Mucosa of stomach (tissue), 1 donor: Measurements from ENCODE around the gene OR13C5.

Source experiments
- H3K27me3 ChIP-seq: one replicate; pipeline ENCODE4 v1.7.0; 2013; ENCODE audit warnings: mild to moderate bottlenecking, low read length; ENCODE audit not compliant: control insufficient read depth, insufficient read depth
- H3K36me3 ChIP-seq: one replicate; pipeline ENCODE4 v1.7.0; 2013; ENCODE audit warnings: low read length; ENCODE audit not compliant: control insufficient read depth, insufficient read depth
- H3K4me1 ChIP-seq: one replicate; pipeline ENCODE4 v1.7.0; 2013; ENCODE audit warnings: mild to moderate bottlenecking, low read length; ENCODE audit not compliant: control insufficient read depth, insufficient read depth
- H3K4me3 ChIP-seq: one replicate; pipeline ENCODE4 v1.7.0; 2013; ENCODE audit warnings: low read length
- H3K9ac ChIP-seq: one replicate; pipeline ENCODE4 v1.7.0; 2013; ENCODE audit warnings: mild to moderate bottlenecking, low read length, moderate library complexity
- H3K9me3 ChIP-seq: one replicate; pipeline ENCODE4 v1.7.0; 2013; ENCODE audit warnings: mild to moderate bottlenecking, low read length, moderate library complexity; ENCODE audit not compliant: control insufficient read depth
- donor health status: Pancreatic carcinoma.

Gene OR13C5

GRCh38 chr9:104586496-104587180, 12.6 kb downstream of the OR13C5 start:
- Histone ChIP-seq H3K4me3 (no peak overlapping the region), H3K9ac (no peak overlapping the region), H3K36me3 (no peaks in the 10 kb centered on the region), H3K27me3 (no peaks in the 10 kb centered on the region), H3K9me3 (no peaks in the 10 kb centered on the region), H3K4me1 (no peaks in the 10 kb centered on the region)

GRCh38 chr9:104580562-104580961, 18.7 kb downstream of the OR13C5 start:
- H3K9me3 ChIP-seq = no peaks in the 10 kb centered on the region
- H3K4me3 ChIP-seq = no peak overlapping the region
- H3K36me3 ChIP-seq = no peaks in the 10 kb centered on the region
- no peaks in the 10 kb centered on the region for H3K4me1 ChIP-seq
- no peak overlapping the region for H3K9ac ChIP-seq
- H3K27me3 ChIP-seq = no peaks in the 10 kb centered on the region

GRCh38 chr9:104577263-104577662, 21.9 kb downstream of the OR13C5 start:
- Histone ChIP-seq H3K4me1 (no peaks in the 10 kb centered on the region), H3K36me3 (no peaks in the 10 kb centered on the region), H3K4me3 (no peak overlapping the region), H3K27me3 (no peaks in the 10 kb centered on the region), H3K9me3 (no peaks in the 10 kb centered on the region), H3K9ac (no peak overlapping the region)

GRCh38 chr9:104575456-104575855, 23.8 kb downstream of the OR13C5 start:
- no peaks in the 10 kb centered on the region for H3K9me3 ChIP-seq
- no peaks in the 10 kb centered on the region for H3K27me3 ChIP-seq
- no peak overlapping the region for H3K9ac ChIP-seq
- H3K36me3 ChIP-seq = no peaks in the 10 kb centered on the region
- no peaks in the 10 kb centered on the region for H3K4me1 ChIP-seq
- no peak overlapping the region for H3K4me3 ChIP-seq

- H3K4me3 ChIP-seq = no peak overlapping the region
- no peaks in the 10 kb centered on the region for H3K4me1 ChIP-seq
- H3K36me3 ChIP-seq = no peaks in the 10 kb centered on the region
- H3K9me3 ChIP-seq = no peaks in the 10 kb centered on the region
- no peaks in the 10 kb centered on the region for H3K27me3 ChIP-seq
- no peak overlapping the region for H3K9ac ChIP-seq
These were observed 26.6 kb downstream of the OR13C5 start for GRCh38 chr9:104572612-104573011.

GRCh38 chr9:104568868-104569267, 30.3 kb downstream of the OR13C5 start, which contains the start of gene OR13C8:
Gene OR13C8 (plus strand): TSS chr9:104569168. CDS start chr9:104569168, 0 bp downstream.
- Histone ChIP-seq H3K27me3 (no peaks in the 10 kb centered on the region), H3K9ac (no peak within 1 kb of the TSS), H3K9me3 (no peaks in the 10 kb centered on the region), H3K36me3 (no peaks in the 10 kb centered on the region), H3K4me3 (no peak within 1 kb of the TSS), H3K4me1 (no peaks in the 10 kb centered on the region)

- H3K27me3 ChIP-seq = no peaks in the 10 kb centered on the region
- H3K4me1 ChIP-seq = no peaks in the 10 kb centered on the region
- H3K9ac ChIP-seq = no peak overlapping the region
- H3K4me3 ChIP-seq = no peak overlapping the region
- H3K36me3 ChIP-seq = no peaks in the 10 kb centered on the region
- no peaks in the 10 kb centered on the region for H3K9me3 ChIP-seq
These were observed 34.9 kb downstream of the OR13C5 start for GRCh38 chr9:104564358-104564757.

GRCh38 chr9:104556830-104557634, 42.2 kb downstream of the OR13C5 start:
- H3K4me1 ChIP-seq = no peaks in the 10 kb centered on the region
- no peaks in the 10 kb centered on the region for H3K36me3 ChIP-seq
- H3K27me3 ChIP-seq = no peaks in the 10 kb centered on the region
- no peak overlapping the region for H3K9ac ChIP-seq
- H3K9me3 ChIP-seq = no peaks in the 10 kb centered on the region
- H3K4me3 ChIP-seq = no peak overlapping the region

- H3K4me1 ChIP-seq = no peaks in the 10 kb centered on the region
- no peak overlapping the region for H3K9ac ChIP-seq
- no peaks in the 10 kb centered on the region for H3K36me3 ChIP-seq
- no peaks in the 10 kb centered on the region for H3K9me3 ChIP-seq
- no peaks in the 10 kb centered on the region for H3K27me3 ChIP-seq
- no peak overlapping the region for H3K4me3 ChIP-seq
These were observed 43.7 kb downstream of the OR13C5 start for GRCh38 chr9:104555521-104555920.

GRCh38 chr9:104553261-104553660, 46.0 kb downstream of the OR13C5 start:
- no peaks in the 10 kb centered on the region for H3K4me1 ChIP-seq
- H3K27me3 ChIP-seq = no peaks in the 10 kb centered on the region
- H3K36me3 ChIP-seq = no peaks in the 10 kb centered on the region
- no peak overlapping the region for H3K4me3 ChIP-seq
- no peak overlapping the region for H3K9ac ChIP-seq
- no peaks in the 10 kb centered on the region for H3K9me3 ChIP-seq
